COLO668 (cell line): ENCODE results near the gene PIK3R6.
"Not testable (repeated sequence)": the region's sequence is repeated elsewhere in the genome, so short reads cannot be mapped to it uniquely, and the experiment has no call there.

ENCODE experiments used
- DNase-seq: peaks from one replicate; lab custom pipeline; 2025; ENCODE audit not compliant: unreplicated experiment; lab: John Stamatoyannopoulos, UW

Gene PIK3R6

GRCh38 chr17:8873801-8874715 lies 6.6 kb upstream of the PIK3R6 start:
- DNase-seq = no peak

DNA sequence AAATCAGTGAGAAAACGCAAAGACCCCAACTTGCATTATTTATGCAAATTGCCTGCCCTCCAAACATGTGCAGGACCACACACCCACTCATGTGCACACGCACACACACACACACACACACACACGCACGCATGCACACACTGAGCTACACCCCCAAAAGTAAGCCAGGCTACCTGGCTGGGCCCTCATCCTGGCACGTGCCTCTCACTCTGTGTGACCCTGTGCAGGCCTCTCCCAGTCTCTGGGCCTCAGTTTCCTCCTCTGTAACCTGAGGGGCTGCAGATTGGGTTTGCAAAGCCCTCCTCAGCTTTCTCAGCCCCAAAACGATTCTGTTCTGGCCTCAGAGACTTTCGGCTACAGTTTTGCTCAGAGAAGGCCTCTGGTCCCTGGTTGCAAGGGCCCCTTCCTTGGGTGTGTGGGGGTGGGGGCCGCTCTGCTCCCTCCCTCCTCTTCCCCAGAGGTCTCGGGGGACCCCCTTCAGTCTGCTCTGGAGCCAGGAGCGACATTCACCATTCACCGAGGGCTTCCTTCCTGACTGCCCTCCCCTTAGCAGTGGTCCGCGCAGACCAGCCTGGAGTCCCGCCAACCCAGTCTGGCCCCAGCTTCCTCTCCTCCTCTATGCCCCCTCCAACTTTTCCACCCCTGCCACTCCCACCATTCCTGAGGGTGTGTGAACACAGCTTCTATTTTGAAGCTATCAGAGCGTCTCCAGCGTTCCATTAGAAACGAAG lies 5.4 kb upstream of the PIK3R6 start:
- DNase-seq = no peak

GRCh38 chr17:8872036-8872704 lies 4.7 kb upstream of the PIK3R6 start:
- DNase-seq = no peak

DNA sequence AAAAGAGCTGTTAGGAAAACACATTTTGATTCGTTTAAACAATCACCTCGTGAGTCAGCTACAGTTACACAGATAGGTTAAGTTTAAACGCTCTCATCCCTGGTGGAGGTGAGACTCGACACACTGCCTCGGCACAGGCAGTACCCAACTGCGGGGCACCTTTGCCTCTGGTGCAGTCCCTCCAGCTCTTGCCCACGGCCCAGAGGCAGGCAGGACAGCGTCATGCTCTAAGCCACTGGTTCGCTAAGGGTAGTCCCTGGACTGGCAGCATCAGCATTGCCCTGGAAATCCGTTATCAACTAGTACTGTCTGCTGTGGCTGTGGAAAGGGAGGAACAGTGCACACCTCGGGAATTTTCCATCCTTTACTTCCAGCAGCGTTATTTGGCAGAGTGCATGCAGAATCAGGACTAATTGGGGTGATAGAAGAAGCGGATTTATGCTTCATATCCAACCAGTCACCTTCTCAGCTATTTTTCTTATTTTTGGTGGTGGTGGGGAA lies 3.7 kb upstream of the PIK3R6 start:
- DNase-seq = no peak

DNA sequence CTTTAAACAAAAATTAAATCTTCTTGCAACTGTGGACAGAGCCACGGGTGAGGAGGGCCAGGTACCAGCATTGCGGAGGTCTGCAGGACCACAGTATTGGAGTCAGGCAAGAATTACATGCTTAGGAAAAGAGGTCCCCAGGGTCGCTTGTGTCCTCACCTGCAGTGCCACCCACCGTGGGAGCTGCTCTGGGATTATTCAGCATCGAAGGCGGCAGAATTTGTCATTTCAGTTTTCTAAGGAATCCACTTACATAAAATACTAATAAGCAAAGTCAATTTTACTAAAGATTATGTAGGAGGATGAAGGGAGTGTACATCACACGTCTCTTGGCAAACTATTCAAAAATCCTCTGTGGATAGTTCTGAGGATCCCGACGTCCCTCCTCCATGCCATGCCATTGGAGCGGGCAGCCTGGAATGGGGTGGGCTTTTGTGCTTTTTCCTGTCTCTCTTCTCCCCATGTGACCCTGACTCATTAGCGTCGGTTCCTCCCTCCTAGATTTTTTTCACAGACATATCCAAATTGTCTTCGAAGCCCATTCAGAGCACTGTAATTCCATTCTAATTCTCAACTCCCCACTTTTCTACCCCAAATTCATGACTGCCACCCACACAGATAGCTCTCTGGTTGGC lies 3.0 kb upstream of the PIK3R6 start:
- no peak for DNase-seq

DNA sequence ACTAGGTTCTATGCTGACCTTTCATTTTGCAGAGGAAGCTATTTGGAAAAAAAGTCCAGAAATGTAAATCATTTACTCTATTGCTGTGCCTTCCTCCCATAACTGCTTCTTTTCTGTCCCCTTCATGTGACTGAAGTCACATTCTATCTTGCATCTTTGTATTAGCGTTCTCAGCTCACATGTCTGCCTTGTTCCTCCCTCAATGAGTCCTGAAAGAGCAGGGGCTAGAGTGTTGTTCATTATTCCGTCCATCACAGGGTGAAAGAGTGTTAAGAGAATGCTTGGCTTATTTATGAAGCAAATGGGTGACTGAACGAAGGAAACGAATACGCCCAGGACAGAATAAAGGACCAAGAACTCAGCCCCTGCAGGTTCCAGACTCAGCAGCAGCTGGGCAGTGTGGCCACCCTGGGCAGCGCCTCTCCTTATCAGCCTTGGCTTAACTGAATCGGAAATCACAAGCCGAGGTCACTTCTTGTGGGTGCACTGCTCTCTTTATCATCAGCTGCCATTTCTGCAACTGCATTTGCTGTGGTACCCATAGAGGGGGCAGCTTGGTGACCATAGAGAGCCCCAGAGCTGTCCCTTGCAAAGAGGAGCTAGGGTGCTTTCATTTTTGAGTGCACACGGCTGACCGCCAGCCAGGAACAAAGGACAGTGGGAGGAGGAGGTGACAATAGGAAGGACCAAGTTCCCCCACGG lies 1.8 kb upstream of the PIK3R6 start:
- DNase-seq = no peak

DNA sequence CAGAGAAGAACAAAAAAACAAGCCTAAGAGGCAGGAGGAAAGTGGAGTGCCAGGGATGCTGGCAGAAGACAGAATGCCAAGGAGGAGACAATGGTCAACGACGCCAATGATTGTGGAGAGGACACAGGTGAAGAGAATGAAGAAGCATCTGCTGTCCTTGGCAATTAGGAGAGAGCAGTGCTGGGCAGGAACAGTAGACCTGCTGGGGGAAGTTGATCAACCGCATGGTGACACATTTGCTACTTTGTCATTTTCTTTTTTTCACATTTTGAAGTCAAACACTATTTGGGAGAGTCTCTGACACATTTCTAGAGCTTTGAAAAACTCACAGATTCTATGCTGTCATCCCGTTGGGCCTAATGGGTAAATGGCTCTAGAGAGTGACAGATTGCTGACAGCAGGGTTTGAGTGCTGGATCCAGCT lies 1.1 kb upstream of the PIK3R6 start:
- no peak for DNase-seq

DNA sequence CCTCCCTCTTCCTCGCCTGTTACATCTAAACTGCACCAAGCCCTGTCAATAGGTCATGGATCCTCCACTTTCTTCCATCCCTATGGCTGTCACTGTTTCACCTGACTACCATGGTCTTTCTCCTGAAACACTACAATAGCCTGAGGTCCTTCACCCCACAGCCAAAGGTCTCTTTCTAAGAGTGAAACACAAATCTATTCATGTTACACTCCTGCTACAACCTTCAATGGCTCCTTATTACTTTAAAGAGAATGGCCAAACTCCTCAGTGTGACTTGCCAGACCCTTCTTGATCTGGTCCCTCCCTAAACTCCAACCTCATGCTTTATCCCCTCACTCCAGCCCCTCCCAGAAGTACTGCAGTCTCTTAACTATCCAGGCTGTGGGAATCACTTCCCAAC lies 618 bp upstream of the PIK3R6 start:
- DNase-seq = no peak

DNA sequence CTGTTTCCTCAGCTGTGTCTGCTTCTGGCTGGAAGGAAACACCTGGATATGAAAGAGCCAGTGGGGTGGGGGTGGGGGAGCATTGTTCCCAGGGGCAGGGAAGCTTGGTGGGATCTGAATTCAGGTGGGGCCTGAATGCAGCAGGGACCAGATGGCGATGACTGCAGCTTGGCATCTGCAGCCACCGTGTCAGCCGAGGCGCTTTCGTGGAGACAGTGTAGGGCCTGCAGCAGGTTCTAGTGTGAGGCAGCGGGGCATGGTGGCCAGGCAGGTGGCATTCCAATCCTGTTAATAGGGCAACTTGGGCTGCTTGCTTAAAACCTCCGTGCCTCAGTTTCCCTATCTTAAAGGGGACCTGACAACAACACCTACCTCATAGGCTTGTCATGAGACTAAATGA lies 1.7 kb downstream of the PIK3R6 start:
- no peak for DNase-seq

DNA sequence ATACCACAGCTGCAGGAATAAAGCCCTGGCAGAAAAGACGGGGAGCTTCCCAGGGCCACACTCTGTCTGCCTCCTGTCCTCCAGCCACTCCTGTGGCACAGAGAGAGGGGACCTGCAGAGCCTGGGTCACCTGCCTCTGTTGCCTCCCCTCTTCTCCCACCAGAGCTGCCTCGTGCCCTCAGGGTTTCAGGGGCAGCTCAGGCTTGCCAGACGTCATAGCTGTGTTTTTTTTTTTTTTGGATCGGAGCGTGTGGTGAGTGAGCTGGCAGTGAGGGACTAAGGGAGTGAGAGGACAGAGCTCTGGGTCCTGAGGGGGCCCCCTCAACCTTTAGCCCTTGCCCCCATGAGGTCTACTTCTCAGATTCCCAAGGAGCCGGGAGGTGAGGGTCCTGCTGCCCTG lies 2.1 kb downstream of the PIK3R6 start:
- no peak for DNase-seq

GRCh38 chr17:8862213-8863056 lies 5.0 kb downstream of the PIK3R6 start:
- no peak for DNase-seq

GRCh38 chr17:8861495-8862181 lies 5.8 kb downstream of the PIK3R6 start:
- no peak for DNase-seq

GRCh38 chr17:8859804-8860430 lies 7.6 kb downstream of the PIK3R6 start:
- DNase-seq = no peak

DNA sequence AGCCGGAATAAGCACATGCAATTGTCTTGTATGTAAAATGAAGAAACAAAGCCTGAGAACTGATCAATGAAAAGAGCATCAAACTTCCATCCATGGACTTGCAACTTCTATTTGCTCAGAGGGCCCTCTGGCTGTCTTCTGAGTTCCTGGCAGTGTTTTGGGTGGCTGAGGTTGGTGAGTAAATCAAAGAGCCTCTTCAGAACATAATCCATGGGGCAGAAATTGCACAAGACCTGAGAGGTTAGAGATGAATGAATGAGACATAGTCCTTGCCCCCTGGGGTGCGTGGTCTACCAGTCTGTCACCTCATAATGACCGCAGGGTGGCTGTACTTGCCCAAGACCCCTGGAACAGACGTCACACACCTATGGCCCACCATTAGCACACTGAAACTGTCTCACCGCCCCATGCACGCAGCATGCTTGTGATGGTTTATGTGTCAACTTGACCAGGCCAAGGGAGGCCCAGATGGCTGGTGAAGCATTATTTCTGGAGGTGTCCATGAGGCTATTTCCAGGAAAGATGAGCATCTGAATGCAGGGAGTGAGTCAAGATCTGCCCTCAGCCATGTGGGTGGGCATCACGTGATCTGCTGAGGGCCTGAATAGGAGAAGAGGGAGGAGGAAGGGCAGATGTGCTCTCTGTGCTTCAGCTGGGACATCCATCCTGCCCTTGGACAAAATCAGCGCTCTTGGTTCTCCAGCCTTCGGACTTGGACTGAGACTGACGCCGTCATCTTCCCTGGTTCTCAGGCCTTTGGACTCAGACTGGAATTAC lies 8.3 kb downstream of the PIK3R6 start:
- DNase-seq = no peak

GRCh38 chr17:8857919-8858318 lies 9.6 kb downstream of the PIK3R6 start:
- no peak for DNase-seq

DNA sequence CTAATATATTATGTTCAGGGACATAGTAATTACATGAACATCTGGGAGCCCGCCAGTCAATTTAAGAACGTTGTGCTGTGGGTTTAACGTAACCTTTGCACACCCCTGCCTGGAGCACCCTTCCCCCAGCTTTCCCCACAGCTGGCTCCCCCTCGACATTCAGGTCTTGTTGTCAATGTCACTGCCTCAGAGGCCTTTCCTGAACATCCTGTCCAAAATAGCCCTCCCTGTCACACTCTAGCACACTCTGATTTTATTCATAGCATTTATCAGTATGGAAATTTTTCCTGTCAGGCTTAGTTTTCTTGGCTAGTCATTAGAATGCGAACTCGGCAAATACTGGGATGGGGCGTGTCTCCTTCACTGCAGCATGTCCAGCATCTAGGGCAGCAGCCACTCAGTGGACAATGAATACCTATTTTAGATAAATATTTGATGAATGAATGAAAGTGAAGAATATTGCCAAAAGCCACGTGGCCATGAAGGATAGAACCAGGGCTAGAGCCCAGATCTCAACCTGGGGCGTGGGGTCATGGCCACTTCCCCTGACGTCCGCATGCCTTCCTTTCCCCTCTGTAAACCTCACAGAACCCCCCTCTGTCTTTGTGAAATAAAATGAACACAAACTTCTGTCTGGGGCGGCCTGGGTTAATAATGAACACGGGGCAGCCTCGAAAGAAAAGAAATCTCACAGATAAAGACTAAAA lies 10.5 kb downstream of the PIK3R6 start:
- no peak for DNase-seq

GRCh38 chr17:8856205-8856603 lies 11.3 kb downstream of the PIK3R6 start:
- DNase-seq = not testable (repeated sequence)
